HuH-7 (cell line): ENCODE data around the gene METTL23.

ENCODE experiments used
- DNase-seq: peaks from one replicate; pipeline ENCODE4 v3.0.0; 2011; ENCODE audit warnings: low spot score

The METTL23 gene

GRCh38 chr17:76757256-76757655 lies 30.6 kb downstream of the METTL23 start:
- no peak for DNase-seq

GRCh38 chr17:76758570-76758969 lies 31.9 kb downstream of the METTL23 start:
- no peak for DNase-seq

GRCh38 chr17:76772842-76773525 lies 46.3 kb downstream of the METTL23 start:
- no peak for DNase-seq

GRCh38 chr17:76775021-76775600 lies 48.5 kb downstream of the METTL23 start:
- no peak for DNase-seq

GRCh38 chr17:76781056-76781982 lies 54.7 kb downstream of the METTL23 start:
- peak; percentile 24 for DNase-seq

GRCh38 chr17:76783146-76783545 lies 56.5 kb downstream of the METTL23 start:
- DNase-seq: no peak
